WTC11 (cell line): Measurements from ENCODE around the gene PIEZO1.

Experiments
- GABPB1 ChIP-seq: sonication (generic); formaldehyde crosslinking; IDR thresholded peaks from 2 replicates; pipeline ENCODE4 v1.8.1; 2023; ENCODE audit warnings: mild to moderate bottlenecking, missing genetic modification reagents
- NFYB ChIP-seq: sonication (generic); formaldehyde crosslinking; conservative IDR thresholded peaks from 2 replicates; pipeline ENCODE4 v1.8.0; 2022; ENCODE audit warnings: low read depth, missing genetic modification reagents
- TF ChIP-seq, protein P1 (sequence below): fragments of 200-600 bp; IDR thresholded peaks from 2 replicates; pipeline ENCODE4 v1.8.0; 2022; ENCODE audit warnings: antibody characterized with exemption
- TF ChIP-seq, protein P2 (sequence below): sonication (generic); formaldehyde crosslinking; IDR thresholded peaks from 2 replicates; pipeline ENCODE4 v1.8.1; 2022; ENCODE audit warnings: mild to moderate bottlenecking, moderate library complexity, missing genetic modification reagents
- TF ChIP-seq, protein P3 (sequence below): sonication (generic); formaldehyde crosslinking; conservative IDR thresholded peaks from 2 replicates; pipeline ENCODE4 v1.8.1; 2022; ENCODE audit warnings: mild to moderate bottlenecking, missing genetic modification reagents
- TF ChIP-seq, protein P4 (sequence below): fragments of 250-450 bp; sonication (Bioruptor Pico); IDR thresholded peaks from 2 replicates; pipeline ENCODE4 v1.8.0; 2021; ENCODE audit warnings: mild to moderate bottlenecking
- TF ChIP-seq, protein P5 (sequence below): fragments of 250-450 bp; sonication (Bioruptor Pico); IDR thresholded peaks from 2 replicates; pipeline ENCODE4 v1.9.0; 2021; ENCODE audit warnings: mild to moderate bottlenecking
- TF ChIP-seq, protein P6 (sequence below): sonication (generic); formaldehyde crosslinking; IDR thresholded peaks from 2 replicates; pipeline ENCODE4 v1.8.1; 2023; ENCODE audit warnings: mild to moderate bottlenecking, missing genetic modification reagents
- TF ChIP-seq, protein P7 (sequence below): sonication (generic); formaldehyde crosslinking; IDR thresholded peaks from 2 replicates; pipeline ENCODE4 v1.8.1; 2022; ENCODE audit warnings: mild to moderate bottlenecking, missing genetic modification reagents, moderate library complexity, borderline replicate concordance
- TF ChIP-seq, protein P8 (sequence below): sonication (generic); formaldehyde crosslinking; IDR thresholded peaks from 2 replicates; pipeline ENCODE4 v1.8.0; 2022; ENCODE audit warnings: mild to moderate bottlenecking, missing genetic modification reagents
- TF ChIP-seq, protein P9 (sequence below): sonication (generic); formaldehyde crosslinking; IDR thresholded peaks from 2 replicates; pipeline ENCODE4 v1.8.0; 2023; ENCODE audit warnings: missing genetic modification reagents

DNA sequence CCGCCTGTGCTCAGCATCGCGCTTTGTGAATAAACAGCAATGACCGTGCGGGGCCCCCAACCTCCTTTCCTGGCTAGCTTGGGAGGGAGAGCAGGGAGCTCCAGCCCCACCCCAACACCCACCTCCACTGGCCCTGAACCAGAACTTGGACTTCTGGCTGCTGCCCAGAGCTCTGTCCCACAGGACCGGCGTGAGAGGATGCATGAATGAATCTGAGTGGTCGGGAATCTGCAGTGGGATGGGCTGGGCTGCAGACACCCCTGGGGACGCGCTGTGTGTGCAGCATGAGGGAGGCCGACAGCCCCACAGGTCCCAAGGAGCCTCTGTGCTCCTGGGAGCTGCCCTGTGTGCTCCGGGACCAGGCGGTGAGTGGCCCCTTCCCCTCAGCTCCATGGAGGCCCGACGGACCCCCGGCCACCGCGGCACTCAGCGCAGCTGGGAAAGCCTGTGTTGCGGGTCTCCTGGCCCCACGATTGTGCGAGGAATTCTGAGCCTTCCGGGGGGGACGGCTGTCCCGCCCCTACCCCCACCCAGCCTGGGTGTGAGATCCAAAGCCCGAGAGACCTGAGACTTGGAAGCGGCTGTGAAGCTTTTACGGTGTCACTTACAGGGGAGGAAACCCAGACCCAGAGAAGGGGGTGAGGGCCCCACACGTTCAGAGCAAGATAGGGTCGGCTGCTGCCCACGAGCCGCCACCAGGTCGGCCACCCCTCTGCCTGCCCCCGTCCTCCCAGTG, 5.4 kb downstream of the PIEZO1 start:
- TF ChIP-seq, protein P1, sequence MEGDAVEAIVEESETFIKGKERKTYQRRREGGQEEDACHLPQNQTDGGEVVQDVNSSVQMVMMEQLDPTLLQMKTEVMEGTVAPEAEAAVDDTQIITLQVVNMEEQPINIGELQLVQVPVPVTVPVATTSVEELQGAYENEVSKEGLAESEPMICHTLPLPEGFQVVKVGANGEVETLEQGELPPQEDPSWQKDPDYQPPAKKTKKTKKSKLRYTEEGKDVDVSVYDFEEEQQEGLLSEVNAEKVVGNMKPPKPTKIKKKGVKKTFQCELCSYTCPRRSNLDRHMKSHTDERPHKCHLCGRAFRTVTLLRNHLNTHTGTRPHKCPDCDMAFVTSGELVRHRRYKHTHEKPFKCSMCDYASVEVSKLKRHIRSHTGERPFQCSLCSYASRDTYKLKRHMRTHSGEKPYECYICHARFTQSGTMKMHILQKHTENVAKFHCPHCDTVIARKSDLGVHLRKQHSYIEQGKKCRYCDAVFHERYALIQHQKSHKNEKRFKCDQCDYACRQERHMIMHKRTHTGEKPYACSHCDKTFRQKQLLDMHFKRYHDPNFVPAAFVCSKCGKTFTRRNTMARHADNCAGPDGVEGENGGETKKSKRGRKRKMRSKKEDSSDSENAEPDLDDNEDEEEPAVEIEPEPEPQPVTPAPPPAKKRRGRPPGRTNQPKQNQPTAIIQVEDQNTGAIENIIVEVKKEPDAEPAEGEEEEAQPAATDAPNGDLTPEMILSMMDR: no peak
- TF ChIP-seq, protein P2, sequence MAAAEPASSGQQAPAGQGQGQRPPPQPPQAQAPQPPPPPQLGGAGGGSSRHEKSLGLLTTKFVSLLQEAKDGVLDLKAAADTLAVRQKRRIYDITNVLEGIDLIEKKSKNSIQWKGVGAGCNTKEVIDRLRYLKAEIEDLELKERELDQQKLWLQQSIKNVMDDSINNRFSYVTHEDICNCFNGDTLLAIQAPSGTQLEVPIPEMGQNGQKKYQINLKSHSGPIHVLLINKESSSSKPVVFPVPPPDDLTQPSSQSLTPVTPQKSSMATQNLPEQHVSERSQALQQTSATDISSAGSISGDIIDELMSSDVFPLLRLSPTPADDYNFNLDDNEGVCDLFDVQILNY (CRISPR knock-in tag): no peak
- TF ChIP-seq, protein P3, sequence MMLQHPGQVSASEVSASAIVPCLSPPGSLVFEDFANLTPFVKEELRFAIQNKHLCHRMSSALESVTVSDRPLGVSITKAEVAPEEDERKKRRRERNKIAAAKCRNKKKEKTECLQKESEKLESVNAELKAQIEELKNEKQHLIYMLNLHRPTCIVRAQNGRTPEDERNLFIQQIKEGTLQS: no peak
- TF ChIP-seq GABPB1 (CRISPR knock-in tag) (no peak), NFYB (no peak)
- TF ChIP-seq, protein P4, sequence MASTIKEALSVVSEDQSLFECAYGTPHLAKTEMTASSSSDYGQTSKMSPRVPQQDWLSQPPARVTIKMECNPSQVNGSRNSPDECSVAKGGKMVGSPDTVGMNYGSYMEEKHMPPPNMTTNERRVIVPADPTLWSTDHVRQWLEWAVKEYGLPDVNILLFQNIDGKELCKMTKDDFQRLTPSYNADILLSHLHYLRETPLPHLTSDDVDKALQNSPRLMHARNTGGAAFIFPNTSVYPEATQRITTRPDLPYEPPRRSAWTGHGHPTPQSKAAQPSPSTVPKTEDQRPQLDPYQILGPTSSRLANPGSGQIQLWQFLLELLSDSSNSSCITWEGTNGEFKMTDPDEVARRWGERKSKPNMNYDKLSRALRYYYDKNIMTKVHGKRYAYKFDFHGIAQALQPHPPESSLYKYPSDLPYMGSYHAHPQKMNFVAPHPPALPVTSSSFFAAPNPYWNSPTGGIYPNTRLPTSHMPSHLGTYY (CRISPR knock-in tag): no peak
- TF ChIP-seq, protein P5, sequence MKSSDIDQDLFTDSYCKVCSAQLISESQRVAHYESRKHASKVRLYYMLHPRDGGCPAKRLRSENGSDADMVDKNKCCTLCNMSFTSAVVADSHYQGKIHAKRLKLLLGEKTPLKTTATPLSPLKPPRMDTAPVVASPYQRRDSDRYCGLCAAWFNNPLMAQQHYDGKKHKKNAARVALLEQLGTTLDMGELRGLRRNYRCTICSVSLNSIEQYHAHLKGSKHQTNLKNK (CRISPR knock-in tag): no peak
- TF ChIP-seq, protein P6, sequence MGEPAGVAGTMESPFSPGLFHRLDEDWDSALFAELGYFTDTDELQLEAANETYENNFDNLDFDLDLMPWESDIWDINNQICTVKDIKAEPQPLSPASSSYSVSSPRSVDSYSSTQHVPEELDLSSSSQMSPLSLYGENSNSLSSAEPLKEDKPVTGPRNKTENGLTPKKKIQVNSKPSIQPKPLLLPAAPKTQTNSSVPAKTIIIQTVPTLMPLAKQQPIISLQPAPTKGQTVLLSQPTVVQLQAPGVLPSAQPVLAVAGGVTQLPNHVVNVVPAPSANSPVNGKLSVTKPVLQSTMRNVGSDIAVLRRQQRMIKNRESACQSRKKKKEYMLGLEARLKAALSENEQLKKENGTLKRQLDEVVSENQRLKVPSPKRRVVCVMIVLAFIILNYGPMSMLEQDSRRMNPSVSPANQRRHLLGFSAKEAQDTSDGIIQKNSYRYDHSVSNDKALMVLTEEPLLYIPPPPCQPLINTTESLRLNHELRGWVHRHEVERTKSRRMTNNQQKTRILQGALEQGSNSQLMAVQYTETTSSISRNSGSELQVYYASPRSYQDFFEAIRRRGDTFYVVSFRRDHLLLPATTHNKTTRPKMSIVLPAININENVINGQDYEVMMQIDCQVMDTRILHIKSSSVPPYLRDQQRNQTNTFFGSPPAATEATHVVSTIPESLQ (CRISPR knock-in tag): no peak
- TF ChIP-seq, protein P7, sequence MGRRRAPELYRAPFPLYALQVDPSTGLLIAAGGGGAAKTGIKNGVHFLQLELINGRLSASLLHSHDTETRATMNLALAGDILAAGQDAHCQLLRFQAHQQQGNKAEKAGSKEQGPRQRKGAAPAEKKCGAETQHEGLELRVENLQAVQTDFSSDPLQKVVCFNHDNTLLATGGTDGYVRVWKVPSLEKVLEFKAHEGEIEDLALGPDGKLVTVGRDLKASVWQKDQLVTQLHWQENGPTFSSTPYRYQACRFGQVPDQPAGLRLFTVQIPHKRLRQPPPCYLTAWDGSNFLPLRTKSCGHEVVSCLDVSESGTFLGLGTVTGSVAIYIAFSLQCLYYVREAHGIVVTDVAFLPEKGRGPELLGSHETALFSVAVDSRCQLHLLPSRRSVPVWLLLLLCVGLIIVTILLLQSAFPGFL: no peak
- TF ChIP-seq, protein P8, sequence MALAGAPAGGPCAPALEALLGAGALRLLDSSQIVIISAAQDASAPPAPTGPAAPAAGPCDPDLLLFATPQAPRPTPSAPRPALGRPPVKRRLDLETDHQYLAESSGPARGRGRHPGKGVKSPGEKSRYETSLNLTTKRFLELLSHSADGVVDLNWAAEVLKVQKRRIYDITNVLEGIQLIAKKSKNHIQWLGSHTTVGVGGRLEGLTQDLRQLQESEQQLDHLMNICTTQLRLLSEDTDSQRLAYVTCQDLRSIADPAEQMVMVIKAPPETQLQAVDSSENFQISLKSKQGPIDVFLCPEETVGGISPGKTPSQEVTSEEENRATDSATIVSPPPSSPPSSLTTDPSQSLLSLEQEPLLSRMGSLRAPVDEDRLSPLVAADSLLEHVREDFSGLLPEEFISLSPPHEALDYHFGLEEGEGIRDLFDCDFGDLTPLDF (CRISPR knock-in tag): no peak
- TF ChIP-seq, protein P9, sequence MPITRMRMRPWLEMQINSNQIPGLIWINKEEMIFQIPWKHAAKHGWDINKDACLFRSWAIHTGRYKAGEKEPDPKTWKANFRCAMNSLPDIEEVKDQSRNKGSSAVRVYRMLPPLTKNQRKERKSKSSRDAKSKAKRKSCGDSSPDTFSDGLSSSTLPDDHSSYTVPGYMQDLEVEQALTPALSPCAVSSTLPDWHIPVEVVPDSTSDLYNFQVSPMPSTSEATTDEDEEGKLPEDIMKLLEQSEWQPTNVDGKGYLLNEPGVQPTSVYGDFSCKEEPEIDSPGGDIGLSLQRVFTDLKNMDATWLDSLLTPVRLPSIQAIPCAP: no peak
